Measurements from ENCODE around the gene MUC4. TPM values are rescaled to one million over a fixed set of nuclear protein-coding genes. Genes with fewer than 3 reads are reported as not detected.

The MUC4 gene
- total RNA-seq, 1 experiment from 2014 or later: not detected

DNA sequence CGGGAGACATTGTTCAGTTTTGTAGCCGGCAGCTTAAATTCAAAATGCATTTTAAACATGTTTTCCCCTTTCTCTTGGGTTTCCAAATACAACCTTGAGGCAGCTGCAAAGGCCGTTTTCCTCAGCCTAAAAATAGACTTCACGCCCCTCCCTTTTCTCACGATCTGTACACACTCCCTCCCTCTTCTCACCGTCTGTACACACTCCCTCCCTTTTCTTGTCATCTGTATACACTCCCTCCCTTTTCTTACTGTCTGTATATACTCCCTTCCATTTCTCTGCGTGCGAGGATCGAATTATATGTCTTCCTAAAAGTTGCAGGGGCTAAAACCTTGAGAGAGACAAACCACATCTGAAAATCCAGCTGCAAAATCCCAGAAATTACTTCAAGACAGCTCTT lies 8.9 kb downstream of the MUC4 start:
- CTCF ChIA-PET: no interaction called here
- no peak overlapping the region for H3K4me3 ChIP-seq (ENCODE audit: low read depth, low read length, poor library complexity, severe bottlenecking)
- POLR2A ChIA-PET (ENCODE audit: low non-redundant PET): no interaction called here
- no peak overlapping the region for H3K27ac ChIP-seq (ENCODE audit: low read depth, low read length, poor library complexity, severe bottlenecking)
- BruUV-seq (replicated peaks): no TSS peak
- no peaks in the 10 kb centered on the region for H3K27me3 ChIP-seq (replicated peaks; ENCODE audit: insufficient read depth, low read depth, low read length, poor library complexity)
- intact Hi-C loops (cut with micrococcal nuclease; ENCODE audit: unreplicated experiment): no loop called here
- no peaks in the 10 kb centered on the region for H3K9me3 ChIP-seq (ENCODE audit: low read depth, low read length, poor library complexity, severe bottlenecking)
- no peaks in the 10 kb centered on the region for H3K4me1 ChIP-seq (ENCODE audit: insufficient read depth, low read length, poor library complexity, severe bottlenecking)
- H3K36me3 ChIP-seq (ENCODE audit: insufficient read depth, low read length, poor library complexity, severe bottlenecking): no peaks in the 10 kb centered on the region
- no peak for TF ChIP-seq EZH2 (IDR thresholded peaks at IDR 0.05; ENCODE audit: borderline replicate concordance, low read depth, low read length, poor library complexity, severe bottlenecking)
- TF ChIP-seq, protein P1, sequence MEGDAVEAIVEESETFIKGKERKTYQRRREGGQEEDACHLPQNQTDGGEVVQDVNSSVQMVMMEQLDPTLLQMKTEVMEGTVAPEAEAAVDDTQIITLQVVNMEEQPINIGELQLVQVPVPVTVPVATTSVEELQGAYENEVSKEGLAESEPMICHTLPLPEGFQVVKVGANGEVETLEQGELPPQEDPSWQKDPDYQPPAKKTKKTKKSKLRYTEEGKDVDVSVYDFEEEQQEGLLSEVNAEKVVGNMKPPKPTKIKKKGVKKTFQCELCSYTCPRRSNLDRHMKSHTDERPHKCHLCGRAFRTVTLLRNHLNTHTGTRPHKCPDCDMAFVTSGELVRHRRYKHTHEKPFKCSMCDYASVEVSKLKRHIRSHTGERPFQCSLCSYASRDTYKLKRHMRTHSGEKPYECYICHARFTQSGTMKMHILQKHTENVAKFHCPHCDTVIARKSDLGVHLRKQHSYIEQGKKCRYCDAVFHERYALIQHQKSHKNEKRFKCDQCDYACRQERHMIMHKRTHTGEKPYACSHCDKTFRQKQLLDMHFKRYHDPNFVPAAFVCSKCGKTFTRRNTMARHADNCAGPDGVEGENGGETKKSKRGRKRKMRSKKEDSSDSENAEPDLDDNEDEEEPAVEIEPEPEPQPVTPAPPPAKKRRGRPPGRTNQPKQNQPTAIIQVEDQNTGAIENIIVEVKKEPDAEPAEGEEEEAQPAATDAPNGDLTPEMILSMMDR (conservative IDR thresholded peaks at IDR 0.05; ENCODE audit: low read depth, low read length): no peak
- no peak for DNase-seq (ENCODE audit: low spot score)

DNA sequence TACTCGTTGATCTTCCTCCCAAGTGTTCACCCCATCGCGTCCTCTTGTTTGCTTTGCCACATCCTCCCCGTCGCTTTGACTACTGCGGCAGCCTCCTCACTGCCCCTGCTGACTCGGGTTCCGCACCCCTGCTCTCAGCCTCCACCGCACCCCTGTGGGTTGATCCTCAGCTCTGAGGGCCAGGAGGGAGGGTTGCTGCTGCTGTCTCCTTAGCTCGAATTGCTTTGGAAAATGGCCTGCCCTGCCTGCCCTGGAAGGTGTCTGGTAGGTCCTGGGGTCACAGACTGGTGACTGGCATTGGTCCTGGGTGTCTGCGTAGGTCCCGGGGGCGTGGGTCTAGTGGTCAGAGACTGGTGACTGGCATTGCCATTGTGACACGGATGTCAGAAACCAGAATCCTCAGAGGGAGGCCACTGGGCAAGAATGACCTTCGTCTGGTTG lies 9.4 kb downstream of the MUC4 start:
- POLR2A ChIA-PET (ENCODE audit: low non-redundant PET): no interaction called here
- no peaks in the 10 kb centered on the region for H3K27me3 ChIP-seq (replicated peaks; ENCODE audit: insufficient read depth, low read depth, low read length, poor library complexity)

DNA sequence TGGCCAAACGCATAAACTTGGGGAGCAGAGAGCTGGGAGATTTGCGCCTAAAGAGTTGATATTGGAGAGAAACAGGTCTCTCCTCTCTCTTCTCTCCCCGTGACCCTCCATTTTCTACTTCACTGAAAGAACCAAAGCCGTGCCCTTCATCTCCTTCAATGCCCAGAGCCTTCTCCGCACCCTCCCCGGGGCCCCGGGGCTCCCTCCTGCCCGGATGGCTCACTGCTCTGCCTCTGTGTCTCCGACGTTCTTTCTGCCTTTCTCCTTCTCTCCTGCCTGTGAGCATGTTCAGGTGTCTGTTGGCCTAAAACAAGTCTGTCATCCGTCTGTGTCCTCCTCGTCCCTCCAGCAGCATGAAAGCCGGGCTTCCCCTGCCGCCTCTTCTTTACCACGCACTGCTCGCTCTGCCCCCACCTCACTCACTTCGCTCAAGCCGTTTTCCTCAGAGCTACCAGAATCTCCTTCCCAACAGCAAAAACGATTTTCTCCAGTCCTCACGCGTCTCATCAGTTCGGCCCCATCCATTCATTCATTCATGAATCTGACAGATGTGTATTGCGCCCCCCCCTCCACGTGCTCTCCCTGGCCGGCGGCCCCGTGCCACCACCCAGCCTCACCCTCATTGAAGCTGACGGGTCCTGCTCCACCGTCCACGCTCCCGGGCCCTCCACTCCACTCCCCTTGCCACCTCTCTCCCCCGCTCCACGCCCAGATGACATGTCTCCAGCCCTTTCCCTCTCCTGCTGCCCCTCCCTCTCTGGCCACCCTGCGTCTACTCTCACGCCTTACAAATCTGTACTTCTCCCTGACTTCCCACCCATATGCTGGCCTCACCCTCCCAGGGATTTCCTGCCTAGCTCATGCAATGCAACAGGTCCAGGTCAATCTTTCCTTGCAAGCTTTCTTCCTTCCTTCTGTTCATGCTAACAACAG lies 10.2 kb downstream of the MUC4 start:
- POLR2A ChIA-PET (ENCODE audit: low non-redundant PET): no interaction called here

More for the DNA sequence above, 9.4 kb downstream of the MUC4 start:
- CTCF ChIA-PET: no interaction called here
- Histone ChIP-seq H3K4me3 (ENCODE audit: low read depth, low read length, poor library complexity, severe bottlenecking) (no peak overlapping the region), H3K9me3 (ENCODE audit: low read depth, low read length, poor library complexity, severe bottlenecking) (no peaks in the 10 kb centered on the region), H3K27ac (ENCODE audit: low read depth, low read length, poor library complexity, severe bottlenecking) (no peak overlapping the region), H3K4me1 (ENCODE audit: insufficient read depth, low read length, poor library complexity, severe bottlenecking) (no peaks in the 10 kb centered on the region), H3K36me3 (ENCODE audit: insufficient read depth, low read length, poor library complexity, severe bottlenecking) (no peaks in the 10 kb centered on the region)
- no peak for DNase-seq (ENCODE audit: low spot score)
- TF ChIP-seq, protein P1 (conservative IDR thresholded peaks at IDR 0.05; ENCODE audit: low read depth, low read length): no peak
- TF ChIP-seq EZH2 (IDR thresholded peaks at IDR 0.05; ENCODE audit: borderline replicate concordance, low read depth, low read length, poor library complexity, severe bottlenecking): no peak
- intact Hi-C loops (cut with micrococcal nuclease; ENCODE audit: unreplicated experiment): no loop called here
- BruUV-seq (replicated peaks): no TSS peak

More for the DNA sequence above, 10.2 kb downstream of the MUC4 start:
- CTCF ChIA-PET: no interaction called here
- TF ChIP-seq, protein P1 (conservative IDR thresholded peaks at IDR 0.05; ENCODE audit: low read depth, low read length): no peak
- TF ChIP-seq EZH2 (IDR thresholded peaks at IDR 0.05; ENCODE audit: borderline replicate concordance, low read depth, low read length, poor library complexity, severe bottlenecking): no peak
- Histone ChIP-seq H3K4me1 (ENCODE audit: insufficient read depth, low read length, poor library complexity, severe bottlenecking) (no peaks in the 10 kb centered on the region), H3K9me3 (ENCODE audit: low read depth, low read length, poor library complexity, severe bottlenecking) (no peaks in the 10 kb centered on the region), H3K36me3 (ENCODE audit: insufficient read depth, low read length, poor library complexity, severe bottlenecking) (no peaks in the 10 kb centered on the region), H3K27me3 (replicated peaks; ENCODE audit: insufficient read depth, low read depth, low read length, poor library complexity) (no peaks in the 10 kb centered on the region), H3K27ac (ENCODE audit: low read depth, low read length, poor library complexity, severe bottlenecking) (no peak overlapping the region), H3K4me3 (ENCODE audit: low read depth, low read length, poor library complexity, severe bottlenecking) (no peak overlapping the region)
- intact Hi-C loops (cut with micrococcal nuclease; ENCODE audit: unreplicated experiment): no loop called here
- no TSS peak for BruUV-seq (replicated peaks)
- no peak for DNase-seq (ENCODE audit: low spot score)

Data from A673 (cell line).